Kidney epithelial cell (primary cell): ENCODE results near the gene GAD2. TPM values are rescaled to one million over a fixed set of nuclear protein-coding genes. Genes with fewer than 3 reads are reported as not detected.

Experiments
- DNase-seq: peaks from one replicate; pipeline ENCODE4 v3.0.0-alpha.2; 2010; ENCODE audit warnings: low read depth
- H3K27me3 ChIP-seq: 2 replicates; pipeline ENCODE4 v1.6.0; 2011; ENCODE audit warnings: low read length; ENCODE audit not compliant: control insufficient read depth, insufficient read depth
- H3K36me3 ChIP-seq: 2 replicates; pipeline ENCODE4 v1.5.1; 2011; ENCODE audit warnings: low read length; ENCODE audit not compliant: control insufficient read depth, insufficient read depth
- H3K4me3 ChIP-seq: 2 replicates; pipeline ENCODE4 v1.5.1; 2011; ENCODE audit warnings: low read depth, mild to moderate bottlenecking, control low read depth, low read length
- CTCF ChIP-seq: IDR thresholded peaks from 2 replicates; pipeline ENCODE4 v1.5.1; 2011; ENCODE audit warnings: mild to moderate bottlenecking, moderate library complexity, low read length, control low read depth, inconsistent platforms; ENCODE audit not compliant: insufficient read depth, poor library complexity, severe bottlenecking
- total RNA-seq: library from RNA; depleted of rRNA; stranded (reverse); fragments of >200 nt; gene quantifications from 2 replicates; pipeline ENCODE4 v1.2.3, GENCODE V29; 2015

The GAD2 gene
- total RNA-seq, 1 donor from 2014 or later = not detected

- TF ChIP-seq CTCF = no peak
- Histone ChIP-seq H3K4me3 (no peak overlapping the region), H3K27me3 (peaks cover 79% of the 10 kb centered on the region), H3K36me3 (no peaks in the 10 kb centered on the region)
- DNase-seq = no peak
These were observed 967 bp downstream of the GAD2 start for GRCh38 chr10:26217396-26218086.

- Histone ChIP-seq H3K36me3 (no peaks in the 10 kb centered on the region), H3K27me3 (peaks cover 63% of the 10 kb centered on the region), H3K4me3 (no peak overlapping the region)
- DNase-seq = no peak
- no peak for TF ChIP-seq CTCF
These were observed 3.1 kb downstream of the GAD2 start for GRCh38 chr10:26219676-26220075.

- DNase-seq = no peak
- Histone ChIP-seq H3K4me3 (no peak overlapping the region), H3K27me3 (peaks cover 53% of the 10 kb centered on the region), H3K36me3 (no peaks in the 10 kb centered on the region)
- no peak for TF ChIP-seq CTCF
These were observed 4.3 kb downstream of the GAD2 start for GRCh38 chr10:26220901-26221300.

GRCh38 chr10:26221541-26221940 lies 5.0 kb downstream of the GAD2 start:
- no peak for DNase-seq
- TF ChIP-seq CTCF = no peak
- Histone ChIP-seq H3K4me3 (no peak overlapping the region), H3K36me3 (no peaks in the 10 kb centered on the region), H3K27me3 (peaks cover 47% of the 10 kb centered on the region)

- no peak for TF ChIP-seq CTCF
- no peak for DNase-seq
- no peak overlapping the region for H3K4me3 ChIP-seq
- no peaks in the 10 kb centered on the region for H3K36me3 ChIP-seq
- peaks cover 37% of the 10 kb centered on the region for H3K27me3 ChIP-seq
These were observed 6.0 kb downstream of the GAD2 start for GRCh38 chr10:26222563-26222962.

GRCh38 chr10:26225322-26225721 lies 8.7 kb downstream of the GAD2 start:
- Histone ChIP-seq H3K27me3 (peaks cover 18% of the 10 kb centered on the region), H3K4me3 (no peak overlapping the region), H3K36me3 (no peaks in the 10 kb centered on the region)
- no peak for TF ChIP-seq CTCF
- no peak for DNase-seq
